HG03354 (cell line): ENCODE results near the gene TMEM108.
A peak's percentile ranks its signal among the peaks of the same experiment; 100 is the strongest.

Experiments used
- ATAC-seq: cut with Tn5 transposase; IDR thresholded peaks from one replicate; pipeline ENCODE4 v1.9.1; 2021; ENCODE audit warnings: mild to moderate bottlenecking; ENCODE audit not compliant: unreplicated experiment, poor library complexity, severe bottlenecking

TMEM108 gene

DNA sequence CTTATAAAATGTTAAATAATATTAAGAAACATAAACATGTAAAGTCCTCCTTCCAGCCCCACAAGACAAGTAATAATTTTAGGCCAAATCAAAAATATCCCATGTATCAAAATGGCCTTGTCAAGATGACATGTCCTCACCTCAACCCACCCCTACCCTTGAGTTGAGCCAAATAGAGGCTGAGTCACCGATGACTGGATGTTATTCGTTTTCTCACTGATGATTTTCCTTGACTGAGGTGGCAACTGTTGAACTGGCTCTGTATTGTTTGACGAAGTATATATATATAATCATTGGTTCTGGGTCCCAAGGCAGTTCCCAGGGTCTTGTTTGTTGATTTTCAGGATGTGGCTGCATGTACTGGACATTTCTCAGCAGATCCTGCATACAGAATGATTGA, 75.3 kb downstream of the TMEM108 start:
- ATAC-seq, result no peak

DNA sequence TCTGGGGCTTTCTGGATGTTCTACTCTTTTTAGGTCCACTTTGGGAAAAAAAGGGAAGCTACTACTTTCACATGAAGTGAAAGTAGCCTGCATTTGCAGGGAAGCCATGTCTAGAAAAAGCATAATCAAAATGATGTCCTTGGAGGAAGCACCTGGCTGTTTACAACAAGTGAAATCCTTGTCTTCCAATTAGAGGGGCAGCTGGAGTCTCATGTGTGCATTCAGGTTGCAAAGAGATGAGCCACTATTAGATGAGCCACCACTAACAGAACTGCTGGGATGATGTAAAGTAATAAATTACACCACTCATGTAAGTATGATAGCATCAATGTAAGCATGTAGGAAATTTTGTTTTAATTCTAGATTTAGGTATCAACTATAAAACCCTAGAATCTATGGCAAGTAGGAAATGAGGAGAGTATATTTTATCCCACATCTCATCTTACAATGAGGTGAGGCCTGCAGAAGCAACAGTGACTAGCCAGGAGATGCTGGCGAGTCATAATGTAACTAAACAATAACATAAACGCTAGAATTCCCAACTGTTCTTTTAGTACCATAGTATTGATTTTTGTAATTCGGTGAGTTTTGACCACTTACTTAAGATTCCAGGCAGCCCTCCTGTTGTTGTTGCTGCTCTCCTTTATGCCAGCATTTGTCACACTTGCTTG, 75.9 kb downstream of the TMEM108 start:
- ATAC-seq, result no peak

DNA sequence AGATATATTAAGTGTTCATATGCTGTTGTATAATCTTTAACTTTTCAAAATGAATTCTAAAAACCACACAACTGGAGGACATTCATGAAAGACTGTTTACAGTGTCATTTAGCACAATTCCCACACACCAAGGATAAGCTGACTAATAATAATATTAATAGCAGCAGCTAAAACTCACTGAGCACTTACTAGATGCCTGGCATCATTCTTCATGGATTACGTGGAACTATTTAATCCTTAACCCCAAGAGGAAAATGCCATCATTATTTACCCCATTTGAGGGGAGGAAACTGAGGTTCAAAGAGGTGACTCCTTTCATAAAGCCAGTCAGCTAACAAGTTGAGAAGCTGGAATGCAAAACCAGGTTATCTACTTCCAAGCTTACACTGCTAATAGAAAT, 77.0 kb downstream of the TMEM108 start:
- ATAC-seq, result no peak

DNA sequence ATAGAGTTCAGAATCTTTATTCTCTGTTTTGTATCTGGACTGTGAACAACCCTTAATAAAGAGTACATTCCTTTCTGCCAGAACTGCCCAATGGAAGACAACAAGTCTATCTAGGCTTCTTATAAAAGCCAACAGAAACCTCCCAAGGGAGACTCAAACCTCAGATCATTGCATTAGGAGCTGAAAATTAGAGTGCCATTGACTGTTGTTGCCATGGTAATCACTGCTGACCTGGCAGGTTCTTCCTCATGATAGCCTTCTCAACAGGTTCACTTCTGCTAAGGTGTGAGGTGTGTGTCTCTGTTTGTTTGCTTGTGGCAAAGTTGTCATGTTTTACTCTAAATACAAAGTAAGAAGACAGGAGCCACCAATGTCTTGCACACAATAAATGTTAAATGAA, 79.2 kb downstream of the TMEM108 start:
- ATAC-seq, result no peak

DNA sequence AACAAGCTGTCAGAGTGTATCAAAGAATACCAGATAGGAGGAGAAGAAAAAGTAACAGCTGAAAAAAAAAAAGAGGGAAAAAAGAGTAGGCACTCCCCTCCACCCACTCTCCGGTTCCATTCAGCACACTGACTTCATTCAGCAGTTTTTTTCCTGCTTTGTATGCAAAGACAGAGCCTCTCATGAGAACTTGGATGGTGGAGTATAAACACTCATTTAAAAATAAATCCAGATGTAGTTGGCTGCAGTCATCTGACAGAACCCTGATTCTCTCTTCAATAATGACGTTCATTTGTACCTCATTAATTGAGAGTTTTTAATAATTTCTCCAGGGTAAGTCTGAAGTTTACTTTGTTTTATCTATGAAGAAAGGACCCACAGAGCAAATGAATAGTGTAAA, 81.0 kb downstream of the TMEM108 start:
- ATAC-seq, result no peak

DNA sequence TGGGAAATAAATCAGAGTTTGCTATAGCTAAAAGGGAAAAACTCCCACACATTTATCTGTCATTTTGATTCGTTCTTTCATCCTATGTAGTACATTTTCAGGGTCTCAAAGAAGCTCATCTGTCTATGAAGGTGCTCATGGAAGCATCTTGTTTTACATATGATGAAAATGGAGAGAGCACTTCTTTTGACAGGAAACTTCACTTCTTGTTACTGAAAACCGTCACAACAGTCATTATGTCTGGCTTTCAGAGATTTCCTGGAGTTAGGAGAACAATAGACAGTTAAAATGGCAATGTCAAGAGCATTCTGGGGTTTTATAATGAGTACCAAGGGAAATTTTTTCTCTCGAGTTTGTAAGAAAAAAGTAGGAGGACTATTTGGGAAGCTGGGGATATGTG, 83.3 kb downstream of the TMEM108 start:
- no peak for ATAC-seq

DNA sequence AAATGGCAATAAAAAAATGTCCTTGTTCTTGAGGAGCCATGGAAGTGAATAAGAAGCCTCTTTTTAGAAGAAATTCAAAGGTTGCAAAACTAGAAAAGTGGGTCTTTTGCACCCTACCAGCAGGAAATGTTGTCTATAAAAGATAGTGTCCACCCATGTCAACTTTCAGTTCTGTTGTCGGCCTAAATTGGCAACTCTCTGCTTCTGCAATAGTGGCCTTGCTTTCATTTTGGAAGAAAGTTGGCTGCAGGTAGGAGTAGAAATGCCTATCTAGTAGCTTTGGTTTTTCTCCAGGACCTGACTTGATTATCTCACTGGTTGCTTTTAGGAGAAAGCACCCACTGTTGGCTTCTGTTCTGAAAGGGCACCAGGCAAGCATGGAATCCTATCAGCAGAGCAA, 85.4 kb downstream of the TMEM108 start:
- no peak for ATAC-seq

DNA sequence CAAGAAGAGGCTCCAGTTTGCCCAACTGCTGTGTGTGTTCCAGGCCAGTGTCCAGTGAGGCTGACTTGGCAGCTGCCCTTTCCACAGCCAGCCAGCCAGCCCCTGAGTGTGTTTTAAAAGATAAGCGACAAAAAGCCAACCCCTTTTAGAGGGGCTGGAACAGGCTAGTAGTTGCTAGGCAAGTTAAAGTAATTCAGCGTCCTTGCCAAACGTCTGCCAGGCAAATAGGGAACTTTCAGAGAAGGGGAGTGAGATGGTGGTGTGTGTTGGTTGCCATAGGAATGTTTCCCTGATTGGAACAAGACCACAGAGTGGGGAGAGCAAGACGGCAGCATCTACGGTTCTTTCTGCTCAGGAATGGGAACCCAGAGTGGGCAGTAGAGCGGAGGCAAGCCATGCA, 86.3 kb downstream of the TMEM108 start:
- no peak for ATAC-seq

DNA sequence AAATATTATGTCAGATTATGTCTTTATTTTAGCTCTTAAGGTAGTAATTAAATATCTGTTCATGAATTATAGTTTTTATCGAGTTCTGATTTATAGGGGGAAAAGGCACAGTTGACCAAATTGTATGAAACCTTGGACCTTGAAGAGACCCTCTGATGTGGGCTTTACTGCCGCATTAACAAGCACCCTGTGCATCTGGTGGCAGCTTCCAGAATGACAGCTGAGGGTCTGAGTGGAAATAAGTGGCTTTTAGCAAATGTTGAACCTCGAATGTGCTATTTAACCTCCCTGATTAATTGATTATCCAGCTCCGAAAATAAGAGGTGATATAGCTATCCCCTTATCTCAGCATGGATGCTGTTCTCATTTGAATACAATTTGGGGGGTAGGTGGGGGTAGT, 87.0 kb downstream of the TMEM108 start:
- ATAC-seq, result no peak

DNA sequence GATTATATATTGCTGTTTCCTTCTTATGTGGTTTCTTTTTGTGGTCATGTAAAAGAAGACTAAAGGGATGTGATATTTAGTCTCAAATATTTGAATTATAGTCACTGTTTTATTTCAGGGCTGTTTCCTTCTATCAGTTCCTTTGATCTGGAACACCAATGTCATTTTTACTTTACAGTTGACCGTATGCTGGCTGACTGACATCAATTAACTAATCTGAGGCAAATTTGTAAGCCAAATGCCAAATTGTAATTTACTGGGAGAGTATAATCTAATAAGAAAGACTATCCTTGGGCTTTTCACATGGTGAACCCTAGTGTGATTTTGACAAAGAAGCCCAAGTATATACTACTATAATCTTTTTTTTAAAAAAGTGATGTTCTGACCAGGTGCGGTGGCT, 87.6 kb downstream of the TMEM108 start:
- ATAC-seq, result no peak

DNA sequence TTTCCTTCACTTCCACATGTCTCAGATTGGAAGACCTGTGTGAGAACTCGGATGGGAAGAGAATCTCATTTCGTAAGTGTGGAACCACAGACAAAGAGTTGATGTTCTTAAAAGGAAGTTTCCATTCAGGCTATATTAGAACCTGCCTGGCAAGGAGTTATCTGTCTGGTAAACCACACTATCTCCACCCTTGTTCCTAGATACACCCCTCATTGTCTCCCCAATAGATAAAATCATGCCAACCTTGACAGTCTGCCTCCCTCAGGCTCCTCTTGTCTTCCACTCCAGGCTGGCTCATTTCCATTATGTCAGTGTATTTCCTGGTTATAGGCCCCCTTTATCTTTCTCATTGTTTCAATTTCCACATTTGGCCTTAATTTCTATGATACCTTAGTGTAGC, 89.2 kb downstream of the TMEM108 start:
- ATAC-seq, result no peak

DNA sequence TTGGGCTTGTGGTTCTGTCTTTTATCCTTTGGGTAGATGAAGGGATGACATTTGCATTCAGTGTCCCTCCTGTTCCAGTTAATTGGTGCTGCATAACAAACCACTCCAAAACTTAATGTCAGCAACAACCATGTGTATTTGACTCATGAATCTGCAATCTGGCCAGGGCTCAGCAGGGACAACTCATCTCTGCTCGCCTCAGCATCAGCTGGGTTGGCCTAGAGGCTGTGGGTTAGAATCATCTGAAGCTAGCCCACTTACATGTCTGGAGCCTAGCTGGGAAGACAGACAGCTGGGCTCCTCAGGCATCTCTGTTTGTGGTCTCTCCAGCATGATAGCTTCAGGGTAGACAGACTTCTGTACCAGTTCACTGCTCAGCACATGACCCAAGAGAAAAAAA, 92.0 kb downstream of the TMEM108 start:
- ATAC-seq, result no peak

DNA sequence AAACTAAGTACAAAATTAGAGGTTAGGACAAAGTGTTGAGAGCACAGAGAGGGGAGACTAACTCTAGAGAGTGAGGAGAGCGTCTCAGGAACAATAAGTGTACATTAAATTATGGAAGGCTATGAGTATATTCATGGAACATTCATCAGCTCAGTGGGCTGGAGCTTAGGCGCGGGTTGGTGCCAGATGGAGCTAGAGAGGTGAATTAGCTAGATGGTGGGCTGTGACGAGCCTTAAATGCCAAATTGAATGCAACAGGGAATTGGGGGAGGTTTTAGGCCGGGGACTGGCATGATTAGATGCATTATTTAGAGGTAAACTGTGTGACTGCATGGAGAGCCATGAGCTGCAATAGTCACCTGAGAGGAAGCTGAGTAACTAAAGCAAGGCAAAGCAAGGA, 97.1 kb downstream of the TMEM108 start:
- ATAC-seq, result no peak

DNA sequence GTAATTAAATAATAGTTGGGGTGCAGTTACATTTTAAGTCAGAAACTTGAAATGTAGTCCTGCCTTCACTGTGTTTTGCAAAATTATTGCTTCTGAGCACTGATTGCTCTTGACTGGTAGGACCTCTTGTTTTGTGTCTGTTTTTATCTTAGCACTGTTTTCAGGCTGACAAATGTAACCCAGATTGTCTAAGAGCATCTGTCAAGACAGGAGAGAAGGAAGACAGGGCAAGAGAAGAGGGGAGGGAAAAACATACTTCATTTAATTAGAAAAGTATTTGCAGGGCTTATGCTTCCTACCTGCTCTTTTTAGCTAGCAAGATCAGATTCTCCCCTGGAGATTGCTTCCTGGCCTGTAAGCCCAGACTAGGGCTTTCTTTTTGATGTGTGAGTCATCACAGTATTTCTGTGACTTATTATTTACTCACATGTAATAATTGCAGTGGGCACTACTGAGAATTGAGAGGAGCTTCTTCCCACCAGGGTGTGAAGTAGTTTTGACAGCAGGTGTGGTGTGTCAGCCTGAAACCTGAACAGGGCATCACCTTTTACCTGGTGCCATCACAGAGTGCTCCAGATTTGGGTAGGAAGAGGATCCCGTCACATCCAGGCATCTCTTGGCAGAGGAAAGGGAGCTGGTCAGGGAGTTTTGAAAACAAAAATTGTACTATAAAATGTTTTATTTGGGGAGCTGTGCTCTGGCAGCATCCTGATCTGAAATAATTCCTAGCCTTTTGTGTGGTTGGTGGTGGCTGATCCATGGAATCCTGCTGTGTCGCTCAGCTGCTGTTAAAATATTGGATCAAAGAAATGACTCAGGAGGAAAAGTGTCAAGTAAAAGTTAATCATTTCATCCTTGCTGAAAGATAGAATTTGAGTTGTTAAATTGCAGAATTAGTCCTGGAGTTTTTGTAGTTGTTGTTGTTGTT, 98.2 kb downstream of the TMEM108 start:
- ATAC-seq, result peak; percentile 83

DNA sequence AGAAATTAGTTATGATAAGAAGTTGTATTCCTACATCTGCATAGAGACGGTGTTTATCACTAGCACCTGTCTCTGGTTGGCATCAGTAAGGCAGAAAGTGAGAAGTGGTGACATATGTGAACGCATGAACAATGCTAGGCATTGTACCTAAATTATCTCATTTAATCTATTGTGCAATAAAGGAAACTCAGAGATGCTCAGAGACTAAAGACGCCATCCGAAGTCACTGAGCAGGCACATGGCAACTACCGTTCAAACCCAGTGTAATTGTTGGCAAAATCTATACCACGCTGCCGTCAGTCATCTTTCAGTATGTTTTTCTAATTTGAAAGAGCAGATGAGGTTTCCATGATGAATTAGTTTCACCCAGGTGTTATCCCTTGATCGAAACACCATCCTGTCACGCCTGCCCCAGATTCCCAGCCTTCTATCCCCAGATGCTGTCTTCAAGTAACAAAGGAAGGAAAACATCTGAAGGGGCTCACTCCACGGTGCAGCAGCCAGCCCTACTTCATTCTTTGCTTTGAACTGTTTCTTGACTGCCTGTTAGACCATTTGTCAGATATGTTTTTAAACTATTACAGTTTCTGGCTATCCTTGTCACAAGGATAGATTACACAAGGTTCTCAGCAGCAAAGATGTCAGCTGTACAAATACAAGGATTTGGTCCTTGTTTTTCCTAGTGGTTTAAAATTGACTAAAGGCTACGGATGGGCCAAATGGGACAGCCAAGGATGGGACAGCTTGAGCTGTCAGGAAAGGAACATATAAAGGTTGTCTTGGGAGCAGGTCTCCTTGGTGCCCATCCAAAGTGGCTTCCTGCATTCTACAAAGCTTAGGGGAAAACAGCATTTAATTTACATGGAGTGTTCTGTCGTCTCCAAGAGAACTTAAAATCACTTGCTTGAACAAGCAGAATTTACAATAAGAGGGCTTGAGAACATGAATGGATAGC, 99.1 kb downstream of the TMEM108 start:
- no peak for ATAC-seq

DNA sequence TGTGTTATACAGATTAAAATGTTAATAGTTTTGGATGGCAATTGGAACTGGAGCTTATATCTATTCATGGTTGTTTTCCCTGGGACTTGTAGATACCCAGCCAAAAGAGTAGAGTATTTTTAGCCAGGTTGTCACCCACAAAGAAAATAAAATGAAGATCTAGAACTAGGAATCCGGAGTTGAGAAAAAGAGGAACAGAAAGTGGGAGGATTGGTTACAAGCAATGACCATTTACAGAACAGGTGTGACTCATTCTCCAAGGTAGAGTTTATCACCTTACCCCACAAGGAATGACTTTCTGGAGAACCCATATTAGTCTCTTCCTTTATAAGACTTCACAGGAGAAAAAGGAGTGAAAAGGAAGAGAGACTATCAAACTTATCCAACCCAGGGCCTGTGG, 99.8 kb downstream of the TMEM108 start:
- peak; percentile 88 for ATAC-seq

DNA sequence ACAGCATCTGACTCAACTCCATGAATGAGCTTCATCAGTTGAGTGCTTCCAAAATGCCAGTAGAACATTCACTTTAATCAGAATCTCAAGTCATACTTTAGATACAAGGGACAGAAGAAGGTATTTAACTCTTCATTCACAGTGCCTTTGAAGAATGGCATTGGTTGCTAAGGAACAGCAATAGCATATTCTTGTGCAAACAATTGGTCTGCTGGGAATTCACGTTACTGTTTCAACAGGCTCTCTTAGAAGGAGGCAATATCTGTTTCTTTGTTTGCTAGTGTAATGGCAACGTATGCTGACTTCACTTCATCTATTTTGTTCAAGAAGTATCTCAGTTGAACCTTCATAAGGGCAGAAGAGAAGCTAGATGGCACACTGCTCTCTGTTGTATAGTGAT, 113.9 kb downstream of the TMEM108 start:
- ATAC-seq, result no peak

DNA sequence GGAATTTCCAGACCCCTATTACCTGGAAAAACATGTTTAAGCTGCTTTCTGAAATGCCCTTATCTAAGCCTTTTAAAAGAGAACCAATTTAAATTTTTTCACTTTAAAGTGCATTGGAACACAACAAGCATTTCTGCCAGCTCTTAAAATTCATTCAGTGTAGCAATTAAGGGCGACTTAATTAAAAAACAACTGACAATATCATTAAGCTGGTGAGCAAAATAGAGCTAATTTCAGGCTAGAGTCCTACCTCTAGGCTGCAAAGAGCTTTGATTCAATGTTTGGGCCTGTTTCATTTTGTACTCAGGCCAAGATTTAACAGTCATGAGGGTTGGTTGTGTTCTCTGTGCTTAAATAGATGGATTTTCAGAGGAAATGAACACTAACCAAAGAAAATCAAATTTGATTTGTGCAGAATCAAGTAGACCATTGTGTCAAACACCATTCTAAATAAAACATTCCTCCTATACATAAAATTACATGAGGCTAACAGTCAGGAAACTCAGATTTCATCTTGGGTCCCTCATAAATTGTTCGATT, 114.6 kb downstream of the TMEM108 start:
- no peak for ATAC-seq

DNA sequence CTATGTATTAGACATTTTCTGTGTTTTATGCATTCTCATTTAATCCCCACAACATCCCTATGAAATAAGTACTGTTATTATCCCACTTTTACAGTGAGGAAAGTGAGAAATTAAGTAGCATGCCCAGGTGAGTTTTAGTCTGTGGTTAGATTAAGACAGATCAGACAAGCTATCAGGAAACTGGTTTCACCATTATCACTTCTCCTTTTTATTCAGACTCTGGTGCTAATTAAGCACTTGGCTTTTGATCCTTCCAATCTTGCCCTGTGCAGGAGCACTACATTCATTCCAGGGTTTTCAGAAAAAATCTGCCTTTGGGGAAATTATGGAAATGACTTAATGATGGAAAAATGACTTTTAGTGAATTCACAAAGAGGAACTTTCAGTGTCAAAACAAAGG, 115.2 kb downstream of the TMEM108 start:
- ATAC-seq, result no peak

DNA sequence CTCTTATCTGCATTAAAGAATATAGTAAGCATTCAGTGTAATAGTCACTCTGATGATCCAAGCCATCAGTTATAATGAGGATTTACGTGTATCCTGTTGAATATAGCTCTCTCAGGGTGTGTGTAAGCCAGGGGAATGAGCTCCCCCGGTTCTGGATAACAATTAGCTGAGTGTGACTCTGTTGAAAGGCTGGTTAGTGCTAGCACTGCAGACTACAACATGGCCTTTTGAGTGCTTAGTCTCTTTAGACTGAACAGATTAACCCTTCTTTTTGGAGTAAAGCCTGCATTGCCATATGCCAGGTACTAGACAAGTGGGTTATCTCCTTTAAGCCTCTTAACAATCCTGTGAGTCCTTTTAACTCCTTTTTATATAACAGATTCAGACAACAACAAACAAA, 119.5 kb downstream of the TMEM108 start:
- ATAC-seq, result no peak
